SK-N-MC (cell line): ENCODE measurements around the gene SOX5.

Experiments used
- DNase-seq: peaks from one replicate; pipeline ENCODE4 v3.0.0-alpha.2; 2011; ENCODE audit warnings: low read depth, low spot score
- H3K27ac ChIP-seq: fragments of 200-600 bp; sonication (generic); 2 replicates; pipeline ENCODE4 v1.5.1; 2016; ENCODE audit warnings: mixed run types
- H3K36me3 ChIP-seq: fragments of 200-600 bp; sonication (generic); 2 replicates; pipeline ENCODE4 v1.6.1; 2017; ENCODE audit warnings: antibody characterized with exemption, low read length, mixed read lengths; ENCODE audit not compliant: insufficient read depth
- H3K4me3 ChIP-seq: fragments of 200-600 bp; sonication (generic); 2 replicates; pipeline ENCODE4 v1.5.1; 2016
- H3K9ac ChIP-seq: fragments of 200-600 bp; sonication (generic); 2 replicates; pipeline ENCODE4 v1.8.0; 2017; ENCODE audit warnings: mixed run types, mixed read lengths; ENCODE audit not compliant: insufficient read length
- H3K9me3 ChIP-seq: fragments of 200-600 bp; sonication (generic); 2 replicates; pipeline ENCODE4 v1.6.1; 2017; ENCODE audit warnings: low read depth, mild to moderate bottlenecking, antibody characterized with exemption, low read length, moderate library complexity, mixed read lengths
- EZH2 ChIP-seq: fragments of 200-600 bp; sonication (generic); IDR thresholded peaks from one replicate; pipeline ENCODE4 v1.6.1; 2017; ENCODE audit warnings: antibody characterized with exemption
- FOXP2 ChIP-seq: optimal IDR thresholded peaks from 2 replicates; pipeline ENCODE3; 2011; ENCODE audit warnings: mild to moderate bottlenecking, moderate library complexity; ENCODE audit not compliant: insufficient read depth; ENCODE audit errors: extremely low read length, control extremely low read depth
- POLR2AphosphoS5 ChIP-seq: IDR thresholded peaks from 2 replicates; pipeline ENCODE4 v1.6.1; 2012; ENCODE audit warnings: mild to moderate bottlenecking, low read depth, low read length, borderline replicate concordance

The SOX5 gene

DNA sequence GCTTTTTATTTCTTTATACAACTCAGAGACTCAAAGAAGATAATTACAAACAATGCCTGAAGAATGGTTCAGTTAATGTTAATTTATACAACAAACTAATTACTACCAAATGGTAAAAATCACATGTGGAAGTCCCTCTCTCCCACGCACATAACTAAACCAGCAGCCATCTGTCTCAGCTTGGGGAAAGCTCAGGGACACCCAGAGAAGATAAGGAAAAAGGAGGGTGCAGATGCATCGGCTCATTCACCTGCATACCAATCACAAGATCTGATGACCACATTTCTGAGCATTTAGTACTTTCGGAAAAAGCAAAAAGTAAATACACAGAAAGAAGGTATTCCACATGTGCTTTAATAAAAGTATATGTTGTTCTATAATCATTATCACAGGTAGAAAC is 136.3 kb downstream of the SOX5 start:
- Histone ChIP-seq H3K9ac (no peak overlapping the region), H3K27ac (no peak overlapping the region), H3K36me3 (no peaks in the 10 kb centered on the region), H3K4me3 (no peak overlapping the region), H3K9me3 (no peaks in the 10 kb centered on the region)
- TF ChIP-seq POLR2AphosphoS5 (no peak), EZH2 (no peak)
- no peak for DNase-seq

GRCh38 chr12:23810329-23810902 is 139.1 kb downstream of the SOX5 start:
- TF ChIP-seq POLR2AphosphoS5, result no peak
- no peak for TF ChIP-seq EZH2
- TF ChIP-seq FOXP2, result no peak
- no peak for DNase-seq
- Histone ChIP-seq H3K36me3 (no peaks in the 10 kb centered on the region), H3K9ac (no peak overlapping the region), H3K9me3 (no peaks in the 10 kb centered on the region), H3K4me3 (no peak overlapping the region), H3K27ac (no peak overlapping the region)

- DNase-seq, result no peak
- no peak overlapping the region for H3K4me3 ChIP-seq
- no peak overlapping the region for H3K9ac ChIP-seq
- H3K36me3 ChIP-seq, result no peaks in the 10 kb centered on the region
- no peaks in the 10 kb centered on the region for H3K9me3 ChIP-seq
- H3K27ac ChIP-seq, result no peak overlapping the region
- TF ChIP-seq FOXP2 (no peak), EZH2 (no peak), POLR2AphosphoS5 (no peak)
Measured at GRCh38 chr12:23803540-23803939, 145.9 kb downstream of the SOX5 start.

- DNase-seq, result no peak
- Histone ChIP-seq H3K9me3 (no peaks in the 10 kb centered on the region), H3K36me3 (no peaks in the 10 kb centered on the region), H3K27ac (no peak overlapping the region), H3K4me3 (no peak overlapping the region), H3K9ac (no peak overlapping the region)
- no peak for TF ChIP-seq POLR2AphosphoS5
- no peak for TF ChIP-seq EZH2
- no peak for TF ChIP-seq FOXP2
Measured at GRCh38 chr12:23795494-23795893, 154.0 kb downstream of the SOX5 start.

GRCh38 chr12:23781118-23781517 is 168.4 kb downstream of the SOX5 start:
- no peak overlapping the region for H3K9ac ChIP-seq
- H3K36me3 ChIP-seq, result no peaks in the 10 kb centered on the region
- H3K4me3 ChIP-seq, result no peak overlapping the region
- H3K27ac ChIP-seq, result no peak overlapping the region
- no peaks in the 10 kb centered on the region for H3K9me3 ChIP-seq
- no peak for TF ChIP-seq FOXP2
- TF ChIP-seq EZH2, result no peak
- DNase-seq, result no peak

GRCh38 chr12:23775208-23775607 is 174.3 kb downstream of the SOX5 start:
- no peak for TF ChIP-seq EZH2
- no peak for TF ChIP-seq POLR2AphosphoS5
- TF ChIP-seq FOXP2, result no peak

GRCh38 chr12:23771240-23771949 is 178.1 kb downstream of the SOX5 start:
- H3K9ac ChIP-seq, result no peak overlapping the region
- no peak overlapping the region for H3K27ac ChIP-seq
- no peaks in the 10 kb centered on the region for H3K9me3 ChIP-seq
- no peaks in the 10 kb centered on the region for H3K36me3 ChIP-seq
- TF ChIP-seq POLR2AphosphoS5, result no peak
- TF ChIP-seq EZH2, result no peak
- no peak for TF ChIP-seq FOXP2
- H3K4me3 ChIP-seq, result no peak overlapping the region
- DNase-seq, result no peak

More at GRCh38 chr12:23775208-23775607, 174.3 kb downstream of the SOX5 start:
- Histone ChIP-seq H3K9ac (no peak overlapping the region), H3K9me3 (no peaks in the 10 kb centered on the region), H3K4me3 (no peak overlapping the region), H3K36me3 (no peaks in the 10 kb centered on the region), H3K27ac (no peak overlapping the region)
- DNase-seq, result no peak

- no peak for DNase-seq
- Histone ChIP-seq H3K4me3 (no peak overlapping the region), H3K27ac (no peak overlapping the region), H3K9ac (no peak overlapping the region), H3K36me3 (no peaks in the 10 kb centered on the region), H3K9me3 (no peaks in the 10 kb centered on the region)
- no peak for TF ChIP-seq EZH2
- TF ChIP-seq FOXP2, result no peak
- TF ChIP-seq POLR2AphosphoS5, result no peak
Measured at GRCh38 chr12:23770202-23770938, 179.1 kb downstream of the SOX5 start.

DNA sequence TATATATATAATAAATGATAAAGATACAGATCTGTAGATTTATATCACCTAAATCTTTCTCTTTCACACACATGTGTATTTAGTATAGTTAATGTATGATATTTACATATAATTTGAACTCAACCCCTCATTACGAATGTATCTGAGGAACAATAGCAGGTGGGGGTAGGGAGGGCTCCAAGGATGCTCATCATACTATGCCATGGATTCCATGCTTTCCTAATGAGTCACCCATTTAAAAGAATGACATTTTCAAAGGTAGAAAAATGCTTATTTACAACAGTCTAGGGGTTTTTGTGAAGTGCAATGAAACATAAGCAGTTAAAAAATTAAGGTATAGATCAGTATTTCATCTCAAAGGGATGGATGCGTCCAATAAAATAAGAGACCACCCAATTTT is 181.6 kb downstream of the SOX5 start:
- no peaks in the 10 kb centered on the region for H3K36me3 ChIP-seq
- H3K4me3 ChIP-seq, result no peak overlapping the region
- TF ChIP-seq FOXP2, result no peak
- TF ChIP-seq POLR2AphosphoS5, result no peak
- TF ChIP-seq EZH2, result no peak
- no peak overlapping the region for H3K27ac ChIP-seq
- DNase-seq, result no peak
- H3K9ac ChIP-seq, result no peak overlapping the region
- H3K9me3 ChIP-seq, result no peaks in the 10 kb centered on the region
